ENCODE results near the gene PRKN. TPM values are rescaled to one million over a fixed set of nuclear protein-coding genes. Genes with fewer than 3 reads are reported as not detected.

PRKN gene
- total RNA-seq, 1 experiment from 2014 or later, result 0.34 TPM

DNA sequence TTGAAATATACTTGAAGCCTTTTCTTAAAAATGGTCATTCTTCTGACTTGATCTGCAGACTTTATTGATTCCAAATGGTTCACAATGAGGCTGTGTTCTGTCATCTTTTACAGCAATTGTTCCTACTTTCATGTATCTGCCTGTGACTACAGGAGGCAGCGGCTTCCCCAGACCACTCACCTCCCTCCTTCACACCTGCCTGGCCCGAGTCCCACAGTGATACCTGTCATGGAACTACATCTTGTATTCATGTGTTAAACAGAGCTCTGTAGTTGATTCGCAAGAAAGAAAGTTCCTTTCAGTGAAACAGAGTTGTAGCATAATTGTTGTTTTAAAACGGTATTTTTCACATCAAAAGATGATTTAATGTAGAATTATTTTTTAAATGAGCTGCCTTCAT lies 780.2 kb downstream of the PRKN start:
- peaks cover 5% of the 10 kb centered on the region for H3K36me3 Mint-ChIP-seq (ENCODE audit: insufficient read depth, unreplicated experiment)
- BruUV-seq (replicated peaks), result no TSS peak
- peaks cover 3% of the 10 kb centered on the region for H3K27me3 Mint-ChIP-seq (ENCODE audit: insufficient read depth, unreplicated experiment)
- H3K9me3 Mint-ChIP-seq (ENCODE audit: unreplicated experiment), result peaks cover 10% of the 10 kb centered on the region
- Histone ChIP-seq H3K27me3 (replicated peaks; ENCODE audit: control insufficient read depth, insufficient read depth, low read length) (no peaks in the 10 kb centered on the region), H3K9me3 (no peaks in the 10 kb centered on the region), H3K4me3 (ENCODE audit: low read depth, low read length) (no peak overlapping the region), H3K36me3 (ENCODE audit: control insufficient read depth, insufficient read depth, low read length) (no peaks in the 10 kb centered on the region), H3K4me1 (no peaks in the 10 kb centered on the region)
- no peak overlapping the region for H3K4me3 Mint-ChIP-seq (ENCODE audit: unreplicated experiment)
- H3K4me1 Mint-ChIP-seq (ENCODE audit: low read depth, unreplicated experiment), result no peaks in the 10 kb centered on the region
- ChIA-PET CTCF (no interaction called here), POLR2A (no interaction called here)
- intact Hi-C loops (cut with micrococcal nuclease; ENCODE audit: unreplicated experiment), result no loop called here
- no peak for DNase-seq
- TF ChIP-seq, protein P1, sequence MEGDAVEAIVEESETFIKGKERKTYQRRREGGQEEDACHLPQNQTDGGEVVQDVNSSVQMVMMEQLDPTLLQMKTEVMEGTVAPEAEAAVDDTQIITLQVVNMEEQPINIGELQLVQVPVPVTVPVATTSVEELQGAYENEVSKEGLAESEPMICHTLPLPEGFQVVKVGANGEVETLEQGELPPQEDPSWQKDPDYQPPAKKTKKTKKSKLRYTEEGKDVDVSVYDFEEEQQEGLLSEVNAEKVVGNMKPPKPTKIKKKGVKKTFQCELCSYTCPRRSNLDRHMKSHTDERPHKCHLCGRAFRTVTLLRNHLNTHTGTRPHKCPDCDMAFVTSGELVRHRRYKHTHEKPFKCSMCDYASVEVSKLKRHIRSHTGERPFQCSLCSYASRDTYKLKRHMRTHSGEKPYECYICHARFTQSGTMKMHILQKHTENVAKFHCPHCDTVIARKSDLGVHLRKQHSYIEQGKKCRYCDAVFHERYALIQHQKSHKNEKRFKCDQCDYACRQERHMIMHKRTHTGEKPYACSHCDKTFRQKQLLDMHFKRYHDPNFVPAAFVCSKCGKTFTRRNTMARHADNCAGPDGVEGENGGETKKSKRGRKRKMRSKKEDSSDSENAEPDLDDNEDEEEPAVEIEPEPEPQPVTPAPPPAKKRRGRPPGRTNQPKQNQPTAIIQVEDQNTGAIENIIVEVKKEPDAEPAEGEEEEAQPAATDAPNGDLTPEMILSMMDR (IDR thresholded peaks at IDR 0.05; ENCODE audit: insufficient read depth in 1 of 2, low read depth in 1 of 2, low read length in 1 of 2, severe bottlenecking in 1 of 2, unreplicated experiment in 1 of 2), result no peak
- H3K27ac Mint-ChIP-seq (ENCODE audit: unreplicated experiment), result no peak overlapping the region

DNA sequence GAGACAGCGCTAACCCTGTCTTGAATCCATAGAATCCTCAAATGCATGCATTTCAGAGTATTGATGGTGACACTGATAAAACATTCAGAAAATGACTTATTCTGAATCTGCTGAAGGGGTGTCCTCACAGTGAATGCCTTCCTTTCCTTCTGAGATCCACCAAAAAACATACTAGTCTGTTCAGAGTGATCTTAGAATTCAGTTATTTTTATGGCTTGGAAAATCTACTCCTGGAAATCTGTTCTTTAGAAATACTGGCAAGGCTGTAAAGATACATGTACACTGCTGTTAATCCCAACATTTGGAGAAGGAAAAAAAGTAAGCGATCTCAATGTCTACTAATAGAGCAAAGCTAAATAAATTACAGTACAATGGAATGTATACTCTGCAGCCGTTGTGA lies 781.1 kb downstream of the PRKN start:
- Histone ChIP-seq H3K27me3 (replicated peaks; ENCODE audit: control insufficient read depth, insufficient read depth, low read length) (no peaks in the 10 kb centered on the region), H3K4me3 (ENCODE audit: low read depth, low read length) (no peak overlapping the region), H3K4me1 (no peaks in the 10 kb centered on the region), H3K9me3 (no peaks in the 10 kb centered on the region), H3K36me3 (ENCODE audit: control insufficient read depth, insufficient read depth, low read length) (no peaks in the 10 kb centered on the region)
- Mint-ChIP-seq H3K4me1 (ENCODE audit: low read depth, unreplicated experiment) (no peaks in the 10 kb centered on the region), H3K27me3 (ENCODE audit: insufficient read depth, unreplicated experiment) (peaks cover 5% of the 10 kb centered on the region), H3K9me3 (ENCODE audit: unreplicated experiment) (peaks cover 10% of the 10 kb centered on the region), H3K27ac (ENCODE audit: unreplicated experiment) (no peak overlapping the region), H3K36me3 (ENCODE audit: insufficient read depth, unreplicated experiment) (peaks cover 5% of the 10 kb centered on the region), H3K4me3 (ENCODE audit: unreplicated experiment) (no peak overlapping the region)
- TF ChIP-seq, protein P1 (IDR thresholded peaks at IDR 0.05; ENCODE audit: insufficient read depth in 1 of 2, low read depth in 1 of 2, low read length in 1 of 2, severe bottlenecking in 1 of 2, unreplicated experiment in 1 of 2), result no peak
- no TSS peak for BruUV-seq (replicated peaks)
- CTCF ChIA-PET, result no interaction called here
- DNase-seq, result no peak
- POLR2A ChIA-PET, result no interaction called here
- intact Hi-C loops (cut with micrococcal nuclease; ENCODE audit: unreplicated experiment), result no loop called here

DNA sequence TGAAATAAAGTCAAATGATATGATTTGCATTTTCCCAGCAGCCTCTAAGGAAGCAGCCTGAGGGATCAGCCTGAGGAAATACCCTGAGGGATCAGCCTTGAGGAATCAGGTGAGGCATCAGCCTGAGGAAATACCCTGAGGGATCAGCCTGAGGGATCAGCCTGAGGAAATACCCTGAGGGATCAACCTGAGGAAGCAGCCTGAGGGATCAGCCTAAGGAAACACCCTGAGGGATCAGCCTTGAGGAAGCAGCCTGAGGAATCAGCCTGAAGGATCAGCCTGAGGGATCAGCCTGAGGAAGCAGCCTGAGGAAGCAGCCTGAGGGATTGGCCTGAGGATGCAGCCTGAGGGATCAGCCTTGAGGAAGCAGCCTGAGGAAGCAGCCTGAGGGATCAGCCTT lies 784.0 kb downstream of the PRKN start:
- H3K4me3 Mint-ChIP-seq (ENCODE audit: unreplicated experiment), result no peak overlapping the region
- peaks cover 5% of the 10 kb centered on the region for H3K27me3 Mint-ChIP-seq (ENCODE audit: insufficient read depth, unreplicated experiment)
- no peaks in the 10 kb centered on the region for H3K4me1 ChIP-seq
- intact Hi-C loops (cut with micrococcal nuclease; ENCODE audit: unreplicated experiment), result no loop called here
- no TSS peak for BruUV-seq (replicated peaks)
- H3K27me3 ChIP-seq (replicated peaks; ENCODE audit: control insufficient read depth, insufficient read depth, low read length), result no peaks in the 10 kb centered on the region
- no peaks in the 10 kb centered on the region for H3K9me3 Mint-ChIP-seq (ENCODE audit: unreplicated experiment)
- DNase-seq, result no peak
- ChIA-PET POLR2A (no interaction called here), CTCF (no interaction called here)
- H3K36me3 ChIP-seq (ENCODE audit: control insufficient read depth, insufficient read depth, low read length), result no peaks in the 10 kb centered on the region
- H3K27ac Mint-ChIP-seq (ENCODE audit: unreplicated experiment), result no peak overlapping the region
- TF ChIP-seq, protein P1 (IDR thresholded peaks at IDR 0.05; ENCODE audit: insufficient read depth in 1 of 2, low read depth in 1 of 2, low read length in 1 of 2, severe bottlenecking in 1 of 2, unreplicated experiment in 1 of 2), result no peak
- H3K9me3 ChIP-seq, result no peaks in the 10 kb centered on the region
- no peak overlapping the region for H3K4me3 ChIP-seq (ENCODE audit: low read depth, low read length)
- no peaks in the 10 kb centered on the region for H3K4me1 Mint-ChIP-seq (ENCODE audit: low read depth, unreplicated experiment)
- H3K36me3 Mint-ChIP-seq (ENCODE audit: insufficient read depth, unreplicated experiment), result no peaks in the 10 kb centered on the region
